Measurements from ENCODE around the gene ZNF681.
"Not testable (repeated sequence)": the region's sequence is repeated elsewhere in the genome, so short reads cannot be mapped to it uniquely, and the experiment has no call there.

The ZNF681 gene

DNA sequence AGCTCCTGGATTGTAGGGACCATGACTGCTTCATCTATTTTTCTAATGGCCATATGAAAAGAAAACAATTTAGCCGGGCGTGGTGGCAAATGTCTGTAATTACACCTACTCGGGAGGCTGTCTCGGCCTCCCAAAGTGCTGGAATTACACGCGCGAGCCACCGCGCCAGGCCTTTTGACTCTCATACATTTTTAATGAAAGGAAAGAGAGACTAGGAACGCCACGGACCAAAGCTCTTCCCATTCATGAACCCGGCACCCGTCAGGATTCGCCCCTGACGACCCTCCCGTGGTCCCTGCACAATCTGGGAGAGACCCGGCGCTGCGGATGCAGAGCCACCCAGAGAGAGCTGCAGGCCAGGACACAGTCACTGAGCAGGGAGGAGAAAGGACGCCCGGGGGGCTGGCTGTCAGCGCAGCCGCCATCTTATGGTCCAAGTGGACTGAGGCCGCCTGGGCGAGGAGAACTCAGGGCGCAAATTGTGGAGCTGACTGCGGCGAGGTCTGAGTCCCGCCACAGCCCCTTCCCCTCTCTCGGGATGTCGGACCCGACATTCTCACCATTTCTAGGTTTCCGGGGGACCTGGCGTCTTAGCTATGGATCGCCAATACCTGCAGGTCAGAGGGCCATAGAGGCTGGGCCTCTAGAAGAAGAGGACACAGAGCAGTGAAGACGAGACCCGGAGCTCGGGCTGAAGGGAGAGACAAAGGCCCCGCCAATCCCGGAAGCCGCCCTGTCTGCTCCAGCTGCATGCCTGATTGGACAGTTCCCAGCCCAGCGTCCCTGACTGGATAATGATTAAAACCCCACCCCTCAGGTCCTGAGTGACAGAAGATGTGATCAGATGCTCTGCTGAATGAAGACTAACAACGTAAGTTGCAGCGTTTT is at the start of gene ZNF681:
ZNF681 (minus strand) TSS at position 705 of the 888 bp plus-strand sequence; CDS start at position 563, 142 bp downstream.
- Histone ChIP-seq H3K4me3 (peak within 1 kb of the TSS; percentile 55 to 88 (median 75)), H3K27ac (peak within 1 kb of the TSS; percentile 45 to 90 (median 80))

- Histone ChIP-seq H3K4me3 (no peak overlapping the region), H3K27ac (no peak overlapping the region)
Observed at GRCh38 chr19:23804676-23805075, 46.0 kb upstream of the ZNF681 start.

- H3K4me3 ChIP-seq, result no peak overlapping the region
- peak overlapping the region in 1 of 21 experiments; percentile 42 for H3K27ac ChIP-seq
Observed at GRCh38 chr19:23802290-23802689, 43.6 kb upstream of the ZNF681 start.

- peak overlapping the region in 1 of 21 experiments; percentile 42 for H3K27ac ChIP-seq
- no peak overlapping the region for H3K4me3 ChIP-seq
Observed at GRCh38 chr19:23801803-23802202, 43.1 kb upstream of the ZNF681 start.

DNA sequence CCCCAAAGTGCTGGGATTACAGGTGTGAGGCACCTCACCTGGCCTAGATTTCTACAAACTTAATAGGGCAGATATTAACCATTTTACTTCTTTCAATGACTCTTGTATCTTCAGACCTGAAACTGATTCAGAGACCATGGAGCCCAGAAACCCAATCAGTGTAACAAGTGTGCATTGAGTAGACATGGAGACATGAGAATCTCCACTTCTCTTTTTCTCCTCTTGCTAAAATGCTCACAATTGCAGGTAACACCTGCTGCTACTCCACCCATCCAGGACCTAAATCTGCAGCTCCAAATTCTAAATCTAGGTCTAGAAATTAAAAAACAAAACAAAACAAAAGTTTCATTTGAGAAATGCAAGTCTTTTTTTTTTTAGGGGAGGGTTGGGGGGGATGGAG is 42.2 kb upstream of the ZNF681 start:
- Histone ChIP-seq H3K4me3 (no peak overlapping the region), H3K27ac (peak overlapping the region in 1 of 21 experiments; percentile 29)

DNA sequence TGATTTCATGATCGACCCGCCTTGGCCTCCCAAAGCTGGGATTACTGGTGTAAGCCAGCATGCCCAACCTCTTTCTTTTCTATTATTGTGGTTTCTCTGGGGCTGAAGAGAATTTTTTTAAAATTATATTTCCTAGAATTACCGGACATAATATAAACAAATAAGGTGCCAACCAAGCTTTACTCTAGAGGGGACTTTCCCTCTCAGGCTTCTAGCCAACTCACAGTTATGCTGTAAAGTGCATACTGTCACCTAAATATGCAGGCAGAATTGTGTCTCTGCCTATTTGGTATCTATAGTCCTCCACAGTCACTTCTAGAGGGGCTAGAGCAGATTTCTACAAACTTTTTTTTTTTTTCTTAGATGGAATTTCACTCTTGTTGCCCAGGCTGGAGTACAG is 41.6 kb upstream of the ZNF681 start:
- Histone ChIP-seq H3K27ac (peak overlapping the region in 1 of 21 experiments; percentile 35), H3K4me3 (no peak overlapping the region)

DNA sequence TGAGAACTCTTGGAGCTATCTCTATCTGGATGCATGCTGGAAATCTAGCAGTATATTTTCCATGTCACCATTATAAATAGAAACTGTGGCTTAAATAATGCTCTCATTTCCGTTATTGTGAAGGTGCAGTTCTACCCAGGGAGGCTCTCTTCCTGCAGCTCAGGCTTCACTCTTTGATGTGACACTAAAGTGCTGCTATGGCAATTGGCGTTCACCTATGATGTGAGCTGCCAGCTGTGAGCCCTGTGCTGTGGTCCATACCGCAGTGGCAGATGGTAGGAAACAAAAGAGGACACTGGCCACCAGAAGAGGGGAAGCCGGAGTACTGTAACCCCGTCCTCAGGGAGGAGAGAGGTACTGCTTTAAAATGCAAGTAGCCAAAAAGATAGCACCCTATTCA is 40.6 kb upstream of the ZNF681 start:
- Histone ChIP-seq H3K27ac (peak overlapping the region in 1 of 21 experiments; percentile 35), H3K4me3 (no peak overlapping the region)

GRCh38 chr19:23795462-23795861 is 36.8 kb upstream of the ZNF681 start:
- Histone ChIP-seq H3K4me3 (no peak overlapping the region), H3K27ac (no peak overlapping the region)

DNA sequence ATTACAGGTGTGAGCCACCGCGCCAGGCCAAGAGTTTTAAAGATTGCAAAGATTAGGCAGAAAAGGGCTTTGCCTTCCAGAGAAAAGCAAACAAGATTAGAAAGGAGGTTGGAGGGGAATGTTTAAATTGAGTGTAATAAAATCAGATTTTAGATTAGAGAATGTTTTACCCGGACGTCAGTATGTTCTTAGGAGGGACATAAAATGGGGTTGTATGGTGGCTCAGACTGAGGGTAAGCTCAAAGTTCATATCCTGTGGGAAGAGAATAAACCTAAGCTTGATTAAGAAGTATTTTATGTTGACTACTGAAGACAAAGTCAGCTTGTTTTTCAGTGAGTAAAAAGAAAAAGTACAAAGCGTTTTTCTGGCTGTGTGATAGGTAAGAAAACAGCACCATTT is 34.1 kb upstream of the ZNF681 start:
- H3K27ac ChIP-seq, result no peak overlapping the region
- H3K4me3 ChIP-seq, result no peak overlapping the region

- Histone ChIP-seq H3K27ac (peak overlapping the region in 2 of 21 experiments; percentile 8 to 52), H3K4me3 (no peak overlapping the region)
Observed at GRCh38 chr19:23790641-23791488, 32.2 kb upstream of the ZNF681 start.

GRCh38 chr19:23789246-23789645 is 30.6 kb upstream of the ZNF681 start:
- H3K4me3 ChIP-seq, result no peak overlapping the region
- H3K27ac ChIP-seq, result peak overlapping the region in 7 of 21 experiments; percentile 10 to 52 (median 40)

DNA sequence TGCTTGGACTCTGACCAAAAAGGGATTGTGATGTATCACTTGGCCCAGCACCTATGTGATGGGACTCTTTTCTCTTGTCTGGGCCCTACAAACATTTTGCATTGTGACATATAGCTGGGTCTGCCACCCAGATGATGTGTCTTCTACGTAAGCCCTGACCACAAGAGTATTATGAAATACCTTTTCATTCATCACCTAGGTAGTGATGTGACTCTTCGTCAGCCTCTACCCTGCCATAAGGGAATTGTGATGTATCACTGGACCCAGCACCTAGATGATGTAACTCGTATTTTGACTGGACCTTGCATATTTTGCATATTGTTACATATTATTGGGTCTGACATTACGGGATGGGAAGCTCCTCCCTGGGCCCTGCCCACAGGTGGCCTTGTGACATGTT is 29.7 kb upstream of the ZNF681 start:
- H3K27ac ChIP-seq, result no peak overlapping the region
- no peak overlapping the region for H3K4me3 ChIP-seq

GRCh38 chr19:23787106-23787505 is 28.4 kb upstream of the ZNF681 start:
- Histone ChIP-seq H3K4me3 (no peak overlapping the region), H3K27ac (peak overlapping the region in 1 of 21 experiments; percentile 22)

DNA sequence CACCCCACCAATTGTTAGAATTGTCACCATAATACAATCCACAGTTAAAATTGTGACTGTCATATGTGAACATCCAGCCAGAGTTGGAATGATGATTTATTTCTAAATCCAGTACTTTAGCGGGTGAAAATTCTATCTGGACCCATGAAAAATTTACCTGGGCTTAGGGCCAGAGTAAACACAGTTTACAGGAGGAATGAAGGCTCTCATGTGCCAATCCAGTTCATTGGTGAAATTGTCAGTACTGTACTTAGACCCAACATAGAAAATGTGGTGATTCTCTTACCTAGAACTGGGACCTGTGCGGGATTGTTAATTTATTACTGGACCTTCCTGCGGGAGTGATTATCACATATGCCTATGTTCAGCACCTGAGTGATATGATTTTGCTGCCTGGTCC is 27.3 kb upstream of the ZNF681 start:
- H3K4me3 ChIP-seq, result no peak overlapping the region
- H3K27ac ChIP-seq, result peak overlapping the region in 1 of 21 experiments; percentile 27

DNA sequence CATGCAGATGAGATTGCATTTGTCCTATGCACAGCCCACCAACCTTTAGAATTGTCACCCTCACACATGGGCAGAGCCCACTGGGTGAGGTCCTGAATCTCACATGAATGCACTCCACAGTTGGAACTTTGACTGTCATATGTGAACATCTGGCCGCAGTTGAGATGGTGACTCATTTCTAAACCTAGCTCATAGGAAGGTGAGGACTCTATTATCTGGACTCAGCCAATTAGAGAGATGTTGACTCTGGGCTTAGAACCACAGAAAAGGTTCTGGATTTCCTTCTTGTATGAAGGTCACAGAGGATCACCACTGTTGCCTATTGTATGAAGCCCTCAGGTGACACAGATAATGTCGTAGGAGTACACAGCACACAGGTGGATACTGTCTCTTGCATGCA is 25.6 kb upstream of the ZNF681 start:
- Histone ChIP-seq H3K27ac (peak overlapping the region in 1 of 21 experiments; percentile 41), H3K4me3 (no peak overlapping the region)

DNA sequence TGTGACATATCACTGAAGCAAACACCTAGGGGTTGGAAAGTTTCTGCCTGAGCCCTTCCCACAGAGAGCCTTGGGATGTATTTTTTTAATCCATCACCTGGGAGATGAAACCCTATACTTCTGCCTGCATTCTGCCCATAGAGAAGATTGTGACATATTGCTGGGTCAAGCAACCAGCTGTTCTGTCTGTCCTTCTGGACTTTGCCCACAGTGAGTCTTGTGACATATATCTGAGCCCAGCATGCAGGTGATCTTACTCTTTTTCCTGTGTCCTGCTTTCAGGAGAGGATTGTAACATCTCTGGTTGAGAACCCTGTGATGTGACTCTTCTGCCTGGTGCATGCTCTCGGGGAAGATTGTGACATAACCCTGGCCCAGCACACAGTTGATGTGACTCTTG is 24.9 kb upstream of the ZNF681 start:
- no peak overlapping the region for H3K4me3 ChIP-seq
- peak overlapping the region in 1 of 21 experiments; percentile 22 for H3K27ac ChIP-seq

DNA sequence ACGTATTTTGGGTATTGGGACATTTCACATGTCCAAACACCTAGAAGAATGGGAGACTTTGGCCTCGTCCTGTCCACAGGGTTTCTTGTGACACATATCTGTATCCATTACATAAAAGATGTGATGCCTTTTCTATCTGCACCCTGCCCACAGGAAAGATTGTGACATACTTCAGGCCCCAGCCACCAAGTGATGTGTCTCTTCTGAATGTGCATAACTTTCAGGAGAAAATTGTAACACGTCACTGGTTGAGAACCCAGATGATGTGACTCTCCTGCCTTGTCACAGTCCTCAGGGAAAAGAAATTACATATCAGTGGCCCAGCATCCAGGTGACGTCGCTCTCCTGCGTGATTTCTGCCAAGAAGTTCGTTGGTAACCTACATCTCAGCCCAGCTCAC is 21.0 kb upstream of the ZNF681 start:
- no peak overlapping the region for H3K4me3 ChIP-seq
- no peak overlapping the region for H3K27ac ChIP-seq

GRCh38 chr19:23778566-23778965 is 19.9 kb upstream of the ZNF681 start:
- Histone ChIP-seq H3K4me3 (no peak overlapping the region), H3K27ac (no peak overlapping the region)

GRCh38 chr19:23778036-23778435 is 19.3 kb upstream of the ZNF681 start:
- H3K4me3 ChIP-seq, result not testable (repeated sequence)

DNA sequence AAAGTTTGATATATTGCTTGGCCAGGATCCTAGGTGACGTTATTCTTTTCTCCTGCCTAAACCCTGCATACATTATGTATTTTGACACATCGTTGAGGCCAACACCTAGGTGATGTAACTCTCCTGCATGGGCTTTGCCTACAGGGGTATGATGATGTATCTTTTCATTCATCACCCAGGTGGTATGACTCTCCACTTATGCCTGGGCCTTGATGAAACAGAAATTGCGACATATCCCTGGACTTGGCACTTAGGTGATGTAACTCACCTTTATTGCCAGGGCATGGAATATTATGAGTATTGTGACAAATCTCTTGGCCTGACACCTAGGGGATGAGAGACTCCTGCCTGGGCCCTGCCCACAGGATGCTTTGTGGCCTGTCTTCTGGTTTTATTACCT is 18.5 kb upstream of the ZNF681 start:
- no peak overlapping the region for H3K4me3 ChIP-seq
- no peak overlapping the region for H3K27ac ChIP-seq

More at GRCh38 chr19:23778036-23778435, 19.3 kb upstream of the ZNF681 start:
- H3K27ac ChIP-seq, result not testable (repeated sequence)

Measured in skin epidermis (tissue), 12 donors.